Measurements from ENCODE around the gene BAIAP2. TPM values are rescaled to one million over a fixed set of nuclear protein-coding genes. Genes with fewer than 3 reads are reported as not detected.

Gene BAIAP2
- total and polyA plus RNA-seq, 2 of the 13 experiments (the other 11 are each of a cell fraction or from before 2014, with no cell fraction given) = 22.5 to 24.0 TPM

DNA sequence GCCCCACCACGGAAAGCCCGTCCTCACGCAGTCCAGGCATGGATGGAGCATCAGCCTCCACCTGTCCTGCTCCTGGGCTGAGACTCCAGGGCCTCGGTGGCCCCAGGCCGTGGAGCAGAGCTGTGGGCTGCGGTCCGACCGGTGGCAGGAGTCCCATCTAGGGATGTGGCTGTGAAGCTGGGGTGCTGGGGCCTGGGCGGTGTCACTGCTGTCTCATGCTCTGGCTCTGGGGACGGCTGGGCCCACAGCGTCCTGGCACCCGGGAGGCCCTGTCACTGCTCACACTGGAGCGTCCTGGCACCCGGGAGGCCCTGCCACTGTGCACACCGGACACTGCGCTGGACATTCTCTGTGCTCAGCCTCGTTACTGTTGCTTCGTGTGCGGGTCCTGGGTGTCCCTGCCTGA, 8.4 kb downstream of the BAIAP2 start (continued):
- TF ChIP-seq MED13 (CRISPR knock-in tag; IDR thresholded peaks at IDR 0.05) (no peak; the same call in 1 of the 2 replicates), MIER3 (CRISPR knock-in tag; IDR thresholded peaks at IDR 0.05; ENCODE audit: borderline replicate concordance) (no peak), ZNF615 (CRISPR knock-in tag; IDR thresholded peaks at IDR 0.05; ENCODE audit: borderline replicate concordance) (no peak), FOXP1 (IDR thresholded peaks at IDR 0.05) (no peak), FOXP1 (CRISPR knock-in tag; IDR thresholded peaks at IDR 0.05) (no peak), ZNF746 (CRISPR knock-in tag; IDR thresholded peaks at IDR 0.05) (no peak), ZNF761 (CRISPR knock-in tag; conservative IDR thresholded peaks at IDR 0.05) (peak; percentile 74; the same call in 1 of the 2 replicates), ZNF501 (CRISPR knock-in tag; IDR thresholded peaks at IDR 0.05) (peak; percentile 60; the same call in 1 of the 2 replicates), SP140L (CRISPR knock-in tag; IDR thresholded peaks at IDR 0.05; ENCODE audit: borderline replicate concordance) (no peak), TBL1XR1 (IDR thresholded peaks at IDR 0.05; ENCODE audit: borderline replicate concordance, low read length, partially characterized antibody) (no peak), MYPOP (CRISPR knock-in tag; IDR thresholded peaks at IDR 0.05) (no peak), ZFP36L1 (CRISPR knock-in tag; IDR thresholded peaks at IDR 0.05) (no peak), GATAD1 (CRISPR knock-in tag; IDR thresholded peaks at IDR 0.05) (no peak), MAFG (CRISPR knock-in tag; IDR thresholded peaks at IDR 0.05) (no peak), KAT2B (IDR thresholded peaks at IDR 0.05; ENCODE audit: borderline replicate concordance, low read depth, low read length) (no peak), MED8 (CRISPR knock-in tag; IDR thresholded peaks at IDR 0.05; ENCODE audit: insufficient replicate concordance) (peak; percentile 44), GPBP1L1 (CRISPR knock-in tag; IDR thresholded peaks at IDR 0.05) (no peak), ZNF280B (CRISPR knock-in tag; IDR thresholded peaks at IDR 0.05; ENCODE audit: borderline replicate concordance) (peak; percentile 73; the same call in 1 of the 2 replicates), ZNF782 (CRISPR knock-in tag; IDR thresholded peaks at IDR 0.05; ENCODE audit: borderline replicate concordance) (peak; percentile 67; the same call in 1 of the 2 replicates), ZNF878 (CRISPR knock-in tag; IDR thresholded peaks at IDR 0.05) (no peak)
- TF ChIP-seq, protein P1, sequence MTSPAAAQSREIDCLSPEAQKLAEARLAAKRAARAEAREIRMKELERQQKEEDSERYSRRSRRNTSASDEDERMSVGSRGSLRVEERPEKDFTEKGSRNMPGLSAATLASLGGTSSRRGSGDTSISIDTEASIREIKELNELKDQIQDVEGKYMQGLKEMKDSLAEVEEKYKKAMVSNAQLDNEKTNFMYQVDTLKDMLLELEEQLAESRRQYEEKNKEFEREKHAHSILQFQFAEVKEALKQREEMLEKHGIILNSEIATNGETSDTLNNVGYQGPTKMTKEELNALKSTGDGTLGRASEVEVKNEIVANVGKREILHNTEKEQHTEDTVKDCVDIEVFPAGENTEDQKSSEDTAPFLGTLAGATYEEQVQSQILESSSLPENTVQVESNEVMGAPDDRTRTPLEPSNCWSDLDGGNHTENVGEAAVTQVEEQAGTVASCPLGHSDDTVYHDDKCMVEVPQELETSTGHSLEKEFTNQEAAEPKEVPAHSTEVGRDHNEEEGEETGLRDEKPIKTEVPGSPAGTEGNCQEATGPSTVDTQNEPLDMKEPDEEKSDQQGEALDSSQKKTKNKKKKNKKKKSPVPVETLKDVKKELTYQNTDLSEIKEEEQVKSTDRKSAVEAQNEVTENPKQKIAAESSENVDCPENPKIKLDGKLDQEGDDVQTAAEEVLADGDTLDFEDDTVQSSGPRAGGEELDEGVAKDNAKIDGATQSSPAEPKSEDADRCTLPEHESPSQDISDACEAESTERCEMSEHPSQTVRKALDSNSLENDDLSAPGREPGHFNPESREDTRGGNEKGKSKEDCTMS (CRISPR knock-in tag; conservative IDR thresholded peaks at IDR 0.05) = no peak
